SKM-1 treated with dmso at 0.1 percent for 144 hours (cell line): Measurements from ENCODE around the gene MANSC1.
"Not testable (repeated sequence)": the region's sequence is repeated elsewhere in the genome, so short reads cannot be mapped to it uniquely, and the experiment has no call there.

Experiments used
- DNase-seq: peaks from one replicate; lab custom pipeline; 2025; ENCODE audit not compliant: unreplicated experiment; lab: John Stamatoyannopoulos, UW

MANSC1 gene

DNA sequence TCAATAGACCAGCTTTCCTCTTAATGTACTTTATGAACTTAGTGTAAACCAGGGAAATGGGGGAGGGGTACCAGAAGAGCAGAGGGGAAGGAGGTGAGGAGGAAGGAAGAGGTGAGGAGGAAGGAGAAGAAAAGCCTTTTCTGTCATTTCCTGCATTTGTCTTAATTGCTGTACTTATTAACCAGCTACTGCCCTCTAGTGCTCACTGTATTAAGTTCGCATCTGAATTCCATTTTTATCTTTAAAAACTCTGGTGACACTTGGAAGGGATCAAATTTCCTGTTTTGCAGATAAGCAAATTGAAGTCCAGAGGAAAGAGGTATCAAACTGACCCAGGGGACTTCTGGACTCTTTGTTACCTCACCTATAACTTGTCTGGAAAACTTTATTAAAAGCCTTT lies 22.2 kb downstream of the MANSC1 start:
- DNase-seq = peak; percentile 53

DNA sequence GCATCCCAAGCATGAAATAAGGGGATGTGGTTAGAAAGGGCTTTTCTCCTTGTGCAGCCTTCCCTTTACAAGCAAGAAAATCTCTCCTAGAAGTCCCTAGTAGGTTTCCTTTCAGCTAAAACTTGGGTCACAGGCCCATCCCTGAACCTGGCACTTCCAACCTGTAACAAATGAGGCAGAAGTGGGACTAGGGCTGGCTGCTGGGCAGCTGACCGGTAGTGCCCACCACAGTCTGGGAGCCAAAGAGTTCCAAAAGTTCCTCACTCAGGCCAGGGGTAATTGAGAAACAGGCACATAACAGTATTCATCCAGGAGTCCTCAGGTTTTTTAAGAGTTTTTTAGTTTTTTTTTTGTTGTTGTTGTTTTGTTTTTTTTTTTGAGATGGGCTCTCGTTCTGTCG lies 23.8 kb downstream of the MANSC1 start:
- DNase-seq = no peak

DNA sequence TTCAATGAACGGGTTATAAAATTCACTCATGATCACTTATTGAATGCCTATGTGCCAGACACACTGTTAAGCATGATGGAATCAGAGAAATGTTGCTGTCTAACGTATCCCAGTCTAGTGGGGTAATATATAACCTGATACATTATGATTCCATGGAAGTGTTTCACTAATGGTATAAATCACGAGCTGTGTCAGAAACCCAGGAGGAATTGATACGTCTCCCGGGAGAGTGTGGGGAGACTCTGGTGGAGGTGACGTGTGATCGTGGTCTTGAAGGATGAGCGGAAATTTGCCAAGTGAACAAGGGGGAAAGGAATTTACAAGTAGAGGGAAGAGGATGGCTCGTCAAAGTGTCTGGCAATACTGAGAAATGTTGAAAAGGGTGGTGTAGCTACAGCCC lies 26.5 kb downstream of the MANSC1 start:
- DNase-seq = no peak

DNA sequence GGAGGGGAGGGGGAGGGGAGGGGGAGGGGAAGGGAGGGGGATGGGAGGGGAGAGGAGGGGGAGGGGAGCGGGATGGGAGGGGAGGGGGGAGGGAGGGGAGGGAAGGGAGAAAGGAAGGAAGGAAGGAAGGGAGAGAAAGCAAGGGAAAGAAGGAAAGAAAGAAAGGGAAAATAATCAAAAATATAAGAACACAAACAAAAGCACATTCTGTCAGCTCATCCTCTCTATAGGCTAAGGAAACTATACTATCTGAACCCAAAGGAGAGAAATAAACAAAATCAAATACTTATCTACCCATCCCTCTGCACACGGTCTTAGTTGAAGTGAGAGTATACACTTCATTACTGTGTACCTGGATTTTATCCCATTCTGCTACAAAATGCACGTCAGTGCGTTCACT lies 26.9 kb downstream of the MANSC1 start:
- no peak for DNase-seq

DNA sequence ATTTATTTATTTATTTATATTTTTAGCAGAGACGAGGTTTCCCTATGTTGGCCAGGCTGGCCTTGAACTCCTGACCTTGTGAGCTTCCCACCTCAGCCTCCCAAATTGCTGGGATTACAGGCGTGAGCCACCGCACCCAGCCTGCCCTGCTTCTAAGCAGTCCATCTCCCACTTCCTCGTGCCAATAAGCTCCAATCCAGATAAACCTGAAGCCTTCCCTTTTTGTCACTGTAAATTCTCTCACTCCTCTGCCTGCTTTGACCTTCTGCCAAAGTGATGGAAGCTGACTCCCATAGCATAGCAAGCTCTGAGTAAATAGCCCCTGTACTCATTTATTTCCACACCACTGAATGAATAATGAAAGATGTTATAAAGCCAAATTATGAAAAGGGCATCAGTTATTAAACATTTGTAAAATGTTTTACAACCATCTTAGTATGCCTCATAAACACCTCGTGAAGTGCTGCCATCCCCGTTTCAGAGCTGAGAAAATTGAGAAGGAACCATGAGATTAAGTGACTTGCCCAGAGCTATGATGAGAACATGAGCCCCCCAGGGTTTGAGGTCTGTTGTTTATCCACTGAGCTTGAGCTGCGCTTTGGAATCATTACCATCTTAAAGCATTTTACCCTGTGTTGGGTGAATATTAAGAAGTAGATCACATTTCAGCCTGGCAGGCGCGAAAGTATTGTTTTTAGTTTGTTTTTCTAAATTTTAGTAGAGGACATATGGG lies 30.4 kb downstream of the MANSC1 start:
- DNase-seq = no peak

DNA sequence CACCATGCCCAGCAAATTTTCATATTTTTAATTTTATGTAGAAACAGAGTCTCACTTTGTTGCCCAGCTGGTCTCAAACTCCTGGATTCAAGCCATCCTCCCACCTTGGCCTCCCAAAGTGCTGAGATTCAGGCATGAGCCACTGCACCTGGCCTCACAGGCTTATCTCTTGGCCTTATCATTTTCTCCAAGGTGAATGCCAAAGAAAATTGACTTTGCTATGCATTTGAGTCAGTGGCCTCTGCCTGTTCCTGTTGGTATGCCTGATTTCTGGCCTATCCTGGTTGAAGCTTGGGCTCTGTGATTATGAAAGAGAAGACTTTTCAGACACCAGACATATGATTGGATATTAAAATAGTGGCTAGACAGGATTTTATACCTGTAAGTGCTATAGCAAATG lies 34.2 kb downstream of the MANSC1 start:
- DNase-seq = no peak

DNA sequence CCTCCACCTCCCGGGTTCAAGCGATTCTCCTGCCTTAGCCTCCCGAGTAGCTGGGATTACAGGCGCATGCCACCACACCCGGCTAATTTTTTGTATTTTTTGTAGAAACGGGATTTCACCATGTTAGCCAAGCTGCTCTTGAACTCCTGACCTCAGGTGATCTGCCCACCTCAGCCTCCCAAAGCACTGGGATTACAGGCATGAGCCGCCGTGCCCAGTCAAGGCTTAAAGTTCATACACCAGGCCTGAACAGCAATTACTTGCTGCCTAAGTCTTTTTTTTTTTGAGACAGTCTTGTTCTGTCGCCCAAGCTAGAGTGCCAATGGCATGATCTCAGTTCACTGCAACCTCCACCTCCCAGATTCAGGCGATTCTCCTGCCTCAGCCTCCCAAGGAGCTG lies 39.3 kb downstream of the MANSC1 start:
- DNase-seq = not testable (repeated sequence)

DNA sequence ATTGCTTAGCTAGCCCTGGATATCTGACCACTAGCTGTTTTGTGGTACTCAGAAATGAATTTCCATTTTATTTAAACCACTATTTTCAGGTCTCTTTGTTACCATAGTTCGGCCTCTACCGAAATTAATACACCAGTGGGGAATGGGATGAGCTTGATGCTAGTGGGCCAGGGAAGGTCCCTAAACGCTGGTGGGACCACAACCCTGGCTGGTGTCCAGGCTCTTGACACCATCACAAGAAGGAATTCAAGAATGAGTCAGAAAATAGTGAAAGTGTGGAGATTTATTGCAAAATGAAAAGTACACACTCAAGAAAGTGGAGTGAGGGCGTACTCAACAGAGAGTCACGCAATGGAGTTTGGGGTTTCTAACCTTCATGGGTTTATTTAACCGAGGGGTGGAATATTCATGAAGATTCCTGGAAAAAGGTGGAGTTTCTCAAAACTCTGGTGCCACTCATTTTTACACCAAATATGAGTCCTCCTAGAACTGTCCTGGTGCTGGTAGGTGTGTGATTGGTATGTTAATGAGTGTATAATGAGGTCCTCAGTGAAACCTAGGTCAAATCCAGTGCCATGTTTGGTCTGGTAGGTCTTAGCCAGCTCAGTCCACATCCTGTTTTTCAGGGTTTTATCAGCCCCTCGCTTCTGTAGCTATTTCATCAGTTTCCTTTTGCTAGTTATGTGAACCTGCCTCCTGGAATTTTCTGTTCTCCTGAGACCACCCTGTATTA lies 44.3 kb downstream of the MANSC1 start:
- DNase-seq = no peak

DNA sequence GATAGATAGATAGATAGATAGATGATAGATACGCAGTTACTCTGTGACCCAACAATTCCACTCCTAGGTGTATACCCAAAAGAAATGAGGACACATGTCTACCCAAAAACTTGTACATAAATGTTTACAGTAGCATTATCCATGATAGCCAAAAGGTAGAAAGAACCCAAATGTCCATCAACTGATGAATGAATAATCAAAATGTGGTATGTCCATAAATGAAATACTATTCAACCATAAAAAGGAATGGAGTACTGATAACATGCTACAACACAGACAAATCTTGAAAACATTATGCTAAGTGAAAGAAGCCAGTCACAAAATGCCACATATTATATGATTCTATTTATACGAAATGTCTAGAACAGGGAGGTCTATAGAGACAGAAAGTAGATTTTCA lies 47.1 kb downstream of the MANSC1 start:
- DNase-seq = no peak

DNA sequence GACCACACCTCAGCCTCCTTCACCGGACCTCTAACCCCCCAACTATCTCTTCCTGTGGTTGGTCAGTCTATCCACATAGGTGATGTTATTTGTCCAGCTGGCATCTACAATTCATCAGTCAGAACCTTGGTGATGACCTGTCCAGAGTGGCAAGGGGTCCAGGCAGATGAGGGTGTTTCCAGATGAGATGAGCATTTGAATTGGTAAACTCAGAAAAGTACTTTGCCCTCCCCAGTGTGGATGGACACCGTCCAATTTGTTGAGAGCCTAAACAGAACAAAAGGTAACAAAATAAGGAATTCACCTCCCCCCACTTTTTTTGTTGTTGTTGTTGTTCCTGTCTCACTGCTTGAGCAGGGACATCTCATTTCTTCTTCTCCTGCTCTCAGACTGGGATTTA lies 48.9 kb downstream of the MANSC1 start:
- no peak for DNase-seq

DNA sequence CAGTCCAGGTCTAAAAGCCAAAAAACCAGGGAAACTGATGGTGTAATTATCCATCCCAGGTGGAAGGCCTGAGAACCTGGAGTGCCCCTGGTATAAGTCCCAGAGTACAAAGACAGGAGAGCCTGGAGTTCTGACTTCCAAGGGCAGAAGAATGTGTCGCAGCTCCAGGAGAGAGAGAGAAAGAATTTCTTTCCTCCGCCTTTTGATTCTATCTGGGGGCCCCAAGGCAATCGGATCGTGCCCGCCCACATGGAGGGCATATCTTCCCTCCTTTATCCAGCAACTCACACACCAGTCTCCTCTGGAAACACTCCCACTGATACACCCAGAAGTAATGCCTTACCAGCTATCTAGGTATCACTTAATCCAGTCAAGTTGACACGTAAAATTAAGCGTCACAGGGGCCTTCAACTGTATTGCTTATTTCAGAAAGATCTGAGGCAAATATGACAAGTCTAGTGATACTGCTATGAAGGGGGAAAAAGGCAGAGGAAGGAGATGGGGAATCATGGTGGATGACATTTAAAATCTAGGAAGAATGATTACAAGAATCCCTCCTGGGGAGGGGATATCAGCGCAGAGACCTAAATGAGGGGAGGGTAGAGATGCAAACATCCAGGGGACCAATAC lies 52.7 kb downstream of the MANSC1 start:
- no peak for DNase-seq

DNA sequence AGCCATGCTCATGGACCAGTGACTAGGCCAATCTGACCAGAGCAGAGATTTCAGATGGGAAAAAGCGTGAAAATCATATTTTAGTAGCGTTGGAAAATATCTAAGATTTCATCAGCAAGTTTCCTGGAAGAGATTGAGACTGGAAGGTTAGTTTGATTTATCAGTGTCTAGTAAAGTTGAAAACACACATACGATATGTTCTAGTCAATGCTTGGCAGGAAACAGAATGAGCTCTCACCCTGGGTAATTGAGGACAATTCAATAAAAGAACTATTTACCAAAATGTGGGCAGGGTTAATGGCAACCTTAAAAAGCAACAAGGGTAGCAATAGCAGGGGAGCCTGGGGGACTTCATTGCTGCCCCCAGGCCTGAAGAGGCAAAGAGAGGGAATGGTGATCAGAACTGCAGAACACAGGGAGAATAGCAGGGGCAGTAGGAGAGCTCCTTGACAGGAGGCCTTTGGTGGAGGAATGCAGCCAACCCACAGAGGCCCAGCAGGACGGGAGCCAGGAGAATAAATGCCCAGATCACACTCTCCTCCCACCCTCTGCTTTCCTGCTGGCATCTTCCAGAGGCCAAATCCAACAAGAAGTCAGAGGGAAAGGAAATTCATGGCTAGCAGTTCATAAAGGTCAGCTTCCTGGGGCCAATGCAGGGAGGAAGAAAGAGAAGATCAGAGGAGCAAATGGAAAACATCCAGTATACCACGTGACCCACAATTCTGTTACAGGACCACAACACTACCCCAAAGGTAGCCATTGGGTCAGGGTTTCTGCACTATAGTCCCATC lies 55.6 kb downstream of the MANSC1 start:
- DNase-seq = no peak

DNA sequence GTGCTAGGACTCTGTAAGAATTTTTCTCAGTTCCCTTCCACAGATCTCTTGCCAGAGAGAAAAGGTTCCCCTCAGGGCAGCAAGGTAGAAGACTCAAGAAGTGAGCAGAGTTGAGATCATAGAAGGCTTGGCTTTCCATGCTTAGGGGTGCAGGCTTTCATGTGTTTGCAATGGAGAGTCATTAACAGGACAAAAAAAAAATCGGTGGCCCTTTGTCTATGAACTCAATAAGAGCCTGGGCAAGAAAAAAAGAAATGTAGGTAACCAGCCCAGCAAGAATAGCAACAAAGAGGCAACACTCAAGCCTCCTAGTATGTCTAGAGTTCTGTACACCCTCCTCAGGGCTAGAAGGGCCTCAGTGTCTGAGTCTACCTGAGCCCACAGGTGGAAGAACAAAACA lies 59.8 kb downstream of the MANSC1 start:
- DNase-seq = no peak

DNA sequence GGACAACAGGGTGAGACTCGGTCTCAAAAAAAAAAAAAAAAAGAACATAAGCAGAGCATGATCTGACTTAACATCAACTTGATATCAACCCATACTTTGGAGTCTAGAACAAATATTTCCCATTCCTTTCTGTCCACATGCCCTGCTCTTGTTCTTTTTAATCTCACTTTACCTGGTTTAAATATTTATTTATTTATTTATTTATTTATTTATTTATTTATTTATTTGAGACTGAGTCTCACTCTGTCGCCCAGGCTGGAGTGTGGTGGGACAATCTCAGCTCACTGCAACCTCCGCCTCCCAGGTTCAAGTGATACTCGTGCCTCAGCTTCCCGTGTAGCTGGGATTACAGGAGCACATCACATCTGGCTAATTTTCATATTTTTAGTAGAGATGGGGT lies 63.6 kb downstream of the MANSC1 start:
- DNase-seq = no peak

DNA sequence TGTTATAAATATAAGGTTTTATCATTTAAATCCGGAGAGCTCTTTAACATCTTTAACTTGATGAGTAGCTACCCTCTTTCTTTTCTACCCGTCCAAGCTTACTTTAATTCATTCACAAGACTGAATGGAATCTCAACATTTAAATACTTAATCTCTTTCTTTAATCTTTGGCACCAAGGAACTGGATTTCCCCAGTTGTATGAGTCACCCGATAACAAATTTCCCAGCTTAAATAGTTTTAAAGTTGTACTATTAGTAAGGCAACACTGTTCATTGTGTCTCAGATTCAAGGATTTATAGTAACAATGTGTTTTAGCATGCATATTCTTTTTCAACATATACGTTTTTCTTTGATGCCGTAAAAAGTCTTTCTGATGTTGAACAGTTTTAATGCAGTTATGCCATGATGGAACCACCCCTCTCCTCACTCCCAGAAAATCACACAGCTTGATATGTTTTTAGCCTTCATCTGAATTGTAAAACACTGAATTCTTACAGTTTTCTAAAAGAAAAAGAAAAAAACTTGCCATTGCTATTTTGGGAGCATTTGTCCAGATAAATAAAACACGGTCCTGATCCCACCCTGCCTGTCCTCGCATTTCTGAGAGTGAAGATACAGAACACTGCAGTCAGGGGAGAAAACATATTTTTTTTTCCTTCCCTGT lies 67.1 kb downstream of the MANSC1 start:
- no peak for DNase-seq

DNA sequence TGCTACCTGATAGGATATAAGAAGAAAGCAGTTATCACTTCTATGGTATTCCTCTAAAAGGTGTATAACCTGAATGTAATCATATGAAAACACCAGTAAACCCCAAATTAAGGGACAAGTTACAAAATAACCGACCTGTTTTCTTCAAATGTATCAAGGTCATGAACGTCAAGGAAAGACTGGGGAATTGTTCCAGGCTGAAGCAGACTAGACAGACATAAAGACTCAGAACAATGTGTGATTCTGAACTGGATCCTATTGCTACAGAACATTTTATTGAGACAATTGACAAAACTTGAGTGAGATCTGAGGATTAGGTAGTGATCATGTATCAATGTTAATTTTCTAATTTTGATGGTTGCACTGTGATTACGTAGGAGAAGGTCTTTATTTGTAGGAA lies 67.8 kb downstream of the MANSC1 start:
- no peak for DNase-seq

DNA sequence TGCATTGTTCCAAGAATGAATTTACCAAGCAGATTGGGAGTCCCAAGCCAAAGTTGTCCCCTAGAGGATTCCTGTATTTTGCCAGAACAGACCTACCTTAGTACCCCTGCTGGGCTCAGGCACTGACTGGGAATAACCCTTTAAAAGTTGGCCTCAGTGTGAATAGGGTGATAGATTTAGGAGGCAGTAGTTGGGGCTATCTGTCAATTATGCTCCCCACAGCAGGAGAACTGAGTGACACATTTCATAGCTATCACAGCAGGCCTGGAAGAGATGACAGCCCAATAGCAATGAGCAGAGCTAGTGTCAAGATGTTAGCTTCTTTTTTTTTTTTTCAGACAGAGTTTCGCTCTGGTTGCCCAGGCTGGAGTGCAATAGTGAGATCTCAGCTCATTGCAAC lies 68.9 kb downstream of the MANSC1 start:
- DNase-seq = no peak

DNA sequence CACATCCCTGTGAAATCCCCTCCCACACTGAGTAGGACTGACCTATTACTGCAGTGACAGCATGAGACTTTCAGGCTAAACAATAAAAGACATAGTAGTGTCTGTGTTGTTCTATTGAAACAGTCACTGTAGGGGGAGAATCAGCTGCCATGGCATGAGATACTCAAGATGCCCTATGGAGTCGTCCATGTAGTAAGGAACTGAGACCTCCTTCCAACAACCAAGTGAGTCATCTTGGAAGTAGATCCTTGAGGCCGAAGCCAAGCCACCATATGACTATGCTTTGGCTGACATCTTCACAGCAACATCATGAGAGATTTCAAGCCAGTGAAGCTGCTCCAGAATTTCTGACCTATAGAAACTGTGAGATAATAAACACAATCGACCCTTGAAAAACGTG lies 71.1 kb downstream of the MANSC1 start:
- DNase-seq = no peak
